IMR-90 (cell line): ENCODE measurements around the gene PALLD. TPM values are rescaled to one million over a fixed set of nuclear protein-coding genes. Genes with fewer than 3 reads are reported as not detected.

Experiments used
- ATAC-seq: fragments of 200-7000 bp; cut with Tn5 transposase; 2 replicates; pipeline ENCODE4 v1.9.1; 2020; ENCODE audit warnings: low read depth, mild to moderate bottlenecking, moderate library complexity
- BruUV-seq: library from RNA; stranded (reverse); fragments of 400-500 nt; replicated peaks from 2 replicates; lab custom pipeline; 2021; lab: Mats Ljungman, UMichigan
- CTCF ChIA-PET: fragments of 300-600 bp; formaldehyde crosslinking; extraction: SDS; loops from one replicate; lab custom pipeline; 2021; ENCODE audit warnings: antibody characterized with exemption; lab: Yijun Ruan, JAX
- POLR2A ChIA-PET: fragments of 300-600 bp; sonication (Branson Sonifier 250); formaldehyde crosslinking; loops from one replicate; lab custom pipeline; 2022; ENCODE audit warnings: antibody characterized with exemption; ENCODE audit not compliant: unreplicated experiment; lab: Charles Lee
- DNase-seq: peaks from one replicate; pipeline ENCODE4 v3.0.0; 2013
- H2AFZ ChIP-seq: replicated peaks from 2 replicates; pipeline ENCODE3; 2013; ENCODE audit warnings: low read length, mild to moderate bottlenecking; ENCODE audit not compliant: poor library complexity
- H2AK5ac ChIP-seq: 2 replicates; pipeline ENCODE4 v1.6.1; 2013; ENCODE audit warnings: low read depth, low read length, inconsistent platforms
- H2AK9ac ChIP-seq: replicated peaks from 2 replicates; pipeline ENCODE3; 2013; ENCODE audit warnings: mild to moderate bottlenecking, low read depth, low read length, moderate library complexity; ENCODE audit not compliant: poor library complexity
- H2BK120ac ChIP-seq: 2 replicates; pipeline ENCODE4 v1.6.1; 2013; ENCODE audit warnings: low read depth, low read length, inconsistent platforms
- H2BK15ac ChIP-seq: 3 replicates; pipeline ENCODE4 v1.6.1; 2013; ENCODE audit warnings: low read depth, low read length, inconsistent platforms
- H2BK20ac ChIP-seq: 2 replicates; pipeline ENCODE4 v1.6.1; 2013; ENCODE audit warnings: low read depth, mild to moderate bottlenecking, inconsistent platforms, low read length, moderate library complexity
- H2BK5ac ChIP-seq: 2 replicates; pipeline ENCODE4 v1.6.1; 2013; ENCODE audit warnings: mild to moderate bottlenecking, low read depth, low read length, inconsistent platforms; ENCODE audit not compliant: poor library complexity, severe bottlenecking
- H3K14ac ChIP-seq: replicated peaks from 2 replicates; pipeline ENCODE4 v1.6.1; 2013; ENCODE audit warnings: low read depth, low read length, inconsistent platforms
- H3K18ac ChIP-seq: 2 replicates; pipeline ENCODE4 v1.6.1; 2013; ENCODE audit warnings: low read depth, low read length, control low read depth
- H3K23ac ChIP-seq: 2 replicates; pipeline ENCODE4 v1.6.1; 2013; ENCODE audit warnings: low read depth, low read length, inconsistent platforms
- H3K27ac ChIP-seq: 2 replicates; pipeline ENCODE4 v1.5.1; 2013; ENCODE audit warnings: mild to moderate bottlenecking, control low read depth, low read length; ENCODE audit not compliant: insufficient read depth
- H3K27me3 ChIP-seq: 2 replicates; pipeline ENCODE4 v1.6.1; 2013; ENCODE audit warnings: low read length; ENCODE audit not compliant: control insufficient read depth, insufficient read depth
- H3K36me3 ChIP-seq: 2 replicates; pipeline ENCODE4 v1.6.1; 2013; ENCODE audit warnings: low read length, mixed read lengths; ENCODE audit not compliant: control insufficient read depth, insufficient read depth
- H3K4ac ChIP-seq: 2 replicates; pipeline ENCODE4 v1.6.1; 2013; ENCODE audit warnings: low read depth, low read length, inconsistent platforms
- H3K4me1 ChIP-seq: 2 replicates; pipeline ENCODE4 v1.6.1; 2013; ENCODE audit warnings: low read length, mixed read lengths; ENCODE audit not compliant: control insufficient read depth, insufficient read depth
- H3K4me2 ChIP-seq: 2 replicates; pipeline ENCODE4 v1.6.1; 2013; ENCODE audit warnings: low read depth, mild to moderate bottlenecking, control low read depth, low read length, moderate library complexity
- H3K4me3 ChIP-seq: 2 replicates; pipeline ENCODE4 v1.5.1; 2013; ENCODE audit warnings: low read depth, mild to moderate bottlenecking, control low read depth, low read length, moderate library complexity; ENCODE audit not compliant: insufficient read depth
- H3K56ac ChIP-seq: 2 replicates; pipeline ENCODE4 v1.6.1; 2013; ENCODE audit warnings: low read length, inconsistent platforms; ENCODE audit not compliant: insufficient read depth; ENCODE audit errors: extremely low read depth
- H3K79me1 ChIP-seq, 2 experiments: 2 replicates each; pipeline ENCODE4 v1.6.1; 2013; ENCODE audit warnings: low read length in 2 of 2, inconsistent platforms in 1 of 2, low read depth in 1 of 2
- H3K9ac ChIP-seq: 2 replicates; pipeline ENCODE4 v1.6.1; 2013; ENCODE audit warnings: low read depth, low read length, control low read depth
- H3K9me1 ChIP-seq: 2 replicates; pipeline ENCODE4 v1.6.1; 2013; ENCODE audit warnings: low read length, inconsistent platforms; ENCODE audit not compliant: insufficient read depth
- H3K9me3 ChIP-seq: 2 replicates; pipeline ENCODE4 v1.6.1; 2013; ENCODE audit warnings: low read length; ENCODE audit not compliant: control insufficient read depth, insufficient read depth
- H4K20me1 ChIP-seq: 2 replicates; pipeline ENCODE4 v1.6.1; 2013; ENCODE audit warnings: low read length, inconsistent platforms; ENCODE audit not compliant: insufficient read depth
- H4K5ac ChIP-seq: 2 replicates; pipeline ENCODE4 v1.6.1; 2013; ENCODE audit warnings: mild to moderate bottlenecking, low read depth, low read length, control low read depth
- H4K8ac ChIP-seq, 2 experiments: 2 replicates each; pipeline ENCODE4 v1.6.1; 2013; ENCODE audit warnings: low read depth in 2 of 2, low read length in 2 of 2, control low read depth in 1 of 2, inconsistent platforms in 1 of 2
- H4K91ac ChIP-seq: 2 replicates; pipeline ENCODE4 v1.6.1; 2013; ENCODE audit warnings: low read depth, low read length, inconsistent platforms; ENCODE audit not compliant: insufficient read depth
- BHLHE40 ChIP-seq: fragments of 150-350 bp; IDR thresholded peaks from 2 replicates; pipeline ENCODE4 v1.6.1; 2016; ENCODE audit warnings: mild to moderate bottlenecking, low read depth, low read length
- RAD21 ChIP-seq: IDR thresholded peaks from 2 replicates; pipeline ENCODE4 v1.6.1; 2012; ENCODE audit warnings: low read length, improper control_type of control experiment
- RCOR1 ChIP-seq: IDR thresholded peaks from 2 replicates; pipeline ENCODE4 v1.6.1; 2012; ENCODE audit warnings: mild to moderate bottlenecking, low read length, improper control_type of control experiment; ENCODE audit not compliant: insufficient replicate concordance
- RFX5 ChIP-seq: IDR thresholded peaks from 2 replicates; pipeline ENCODE4 v1.8.0; 2012; ENCODE audit warnings: low read depth, mild to moderate bottlenecking, low read length, moderate library complexity
- SMC3 ChIP-seq: fragments of 150-350 bp; IDR thresholded peaks from 2 replicates; pipeline ENCODE4 v1.6.1; 2016; ENCODE audit warnings: low read depth, mild to moderate bottlenecking, antibody characterized with exemption, low read length, moderate library complexity
- dilution Hi-C: fragments of 300-500 bp; cut with HindIII; formaldehyde crosslinking; loops from one replicate; pipeline ENCODE4 v1.14.3; 2018; ENCODE audit warnings: low sequenced_read_pairs; ENCODE audit not compliant: unreplicated experiment
- in situ Hi-C: fragments of 300-500 bp; cut with MboI; formaldehyde crosslinking; loops from 3 replicates; pipeline ENCODE4 v1.14.3; 2019; ENCODE audit warnings: low sequenced_read_pairs, inconsistent platforms, mixed read lengths
- intact Hi-C: fragments of 100-400 bp; cut with micrococcal nuclease; formaldehyde crosslinking; loops from 2 replicates; pipeline ENCODE4 v1.10.0; 2022
- polyA plus RNA-seq, 3 experiments: library from polyadenylated mRNA; depleted of rRNA; stranded (reverse); fragments of >200 nt; gene quantifications; 2 replicates each; pipeline ENCODE4 v1.2.3, GENCODE V29; 2012; ENCODE audit warnings: low replicate concordance in 1 of 3
- total RNA-seq: library from RNA; depleted of rRNA; stranded (reverse); fragments of >200 nt; gene quantifications from 2 replicates; pipeline ENCODE4 v1.2.3, GENCODE V29; 2012

PALLD gene
- total and polyA plus RNA-seq, 2 of the 4 experiments (the other 2 are of a cell fraction), result 91.0 to 91.9 TPM

- TF ChIP-seq BHLHE40, result no peak
- TF ChIP-seq RFX5, result no peak
- TF ChIP-seq RCOR1, result no peak
- no peak for TF ChIP-seq RAD21
- TF ChIP-seq SMC3, result no peak
- Histone ChIP-seq H2BK5ac (no peak overlapping the region), H3K27me3 (no peaks in the 10 kb centered on the region), H3K18ac (no peak overlapping the region), H4K91ac (no peak overlapping the region), H3K9me1 (no peaks in the 10 kb centered on the region), H4K20me1 (no peaks in the 10 kb centered on the region), H3K14ac (no peak overlapping the region), H3K56ac (no peak overlapping the region), H2BK120ac (no peak overlapping the region), H2BK20ac (no peak overlapping the region), H3K4me2 (no peak overlapping the region), H2AFZ (no peak overlapping the region), H2AK5ac (no peak overlapping the region), H4K5ac (no peak overlapping the region), H3K23ac (no peak overlapping the region), H3K36me3 (peaks cover 22% of the 10 kb centered on the region), H3K9ac (no peak overlapping the region), H3K4me1 (no peaks in the 10 kb centered on the region), H2AK9ac (no peak overlapping the region), H4K8ac (no peak overlapping the region), H2BK15ac (no peak overlapping the region), H3K4me3 (no peak overlapping the region), H3K9me3 (peaks cover 20% of the 10 kb centered on the region), H3K27ac (no peak overlapping the region), H3K4ac (no peak overlapping the region), H3K79me1 (peaks cover 3 to 4% of the 10 kb centered on the region in 2 experiments; a peak in 3 of 4 replicates)
- in situ Hi-C loops, result no loop called here
- DNase-seq (no peak), ATAC-seq (no peak)
- POLR2A ChIA-PET, result interaction anchor here (0.6 kb wide), 1 partner anchor 89 kb away, joined by 5 read pairs; no protein-coding TSS in a partner anchor
- no TSS peak for BruUV-seq
- intact Hi-C loops, result no loop called here
- dilution Hi-C loops, result no loop called here
- CTCF ChIA-PET, result interaction anchor here (0.7 kb wide), 1 partner anchor 10 kb away, joined by 3 read pairs; no protein-coding TSS in a partner anchor
Measured at GRCh38 chr4:168932138-168932537, 435.3 kb downstream of the PALLD start.
